HL-60 (cell line): ENCODE data around the gene PARVB.

Experiments used
- DNase-seq, 2 experiments: peaks; one replicate each; pipeline ENCODE4 v3.0.0-alpha.2; 2010 to 2020; ENCODE audit warnings: low read depth in 1 of 2, low spot score in 1 of 2
- H3K27ac ChIP-seq: fragments of 250-450 bp; sonication (Bioruptor Pico); replicated peaks from 2 replicates; pipeline ENCODE4 v1.5.1; 2020; ENCODE audit warnings: mild to moderate bottlenecking, moderate library complexity
- H3K27me3 ChIP-seq: fragments of 250-450 bp; sonication (Bioruptor Pico); 2 replicates; pipeline ENCODE4 v1.5.1; 2021; ENCODE audit warnings: mild to moderate bottlenecking, moderate library complexity; ENCODE audit not compliant: insufficient read depth, poor library complexity, severe bottlenecking
- H3K4me3 ChIP-seq: replicated peaks from 2 replicates; pipeline ENCODE4 v1.5.1; 2011; ENCODE audit warnings: mild to moderate bottlenecking, control low read depth, low read length; ENCODE audit not compliant: insufficient read depth
- CTCF ChIP-seq: IDR thresholded peaks from one replicate; pipeline ENCODE4 v1.5.1; 2011; ENCODE audit warnings: low read length, control low read depth, inconsistent platforms; ENCODE audit not compliant: insufficient read depth
- GABPA ChIP-seq: IDR thresholded peaks from 2 replicates; pipeline ENCODE4 v1.6.1; 2012; ENCODE audit warnings: low read depth
- POLR2AphosphoS5 ChIP-seq: IDR thresholded peaks from 2 replicates; pipeline ENCODE4 v1.6.1; 2012; ENCODE audit warnings: low read depth
- REST ChIP-seq: IDR thresholded peaks from 2 replicates; pipeline ENCODE4 v1.6.1; 2012; ENCODE audit warnings: low read depth; ENCODE audit not compliant: insufficient replicate concordance
- SPI1 ChIP-seq: IDR thresholded peaks from 2 replicates; pipeline ENCODE4 v1.6.1; 2012; ENCODE audit warnings: low read depth, mild to moderate bottlenecking, borderline replicate concordance

The PARVB gene

GRCh38 chr22:44068422-44069191 lies 44.5 kb downstream of the PARVB start:
- no peak overlapping the region for H3K4me3 ChIP-seq
- H3K27me3 ChIP-seq, result no peaks in the 10 kb centered on the region
- peak overlapping the region; percentile 60 for H3K27ac ChIP-seq
- no peak for TF ChIP-seq CTCF
- no peak for TF ChIP-seq GABPA
- TF ChIP-seq SPI1, result peak; percentile 77; the same call in 1 of the 2 replicates
- TF ChIP-seq POLR2AphosphoS5, result no peak; the same call in 1 of the 2 replicates
- peak; percentile 43 to 78 for DNase-seq

- Histone ChIP-seq H3K27me3 (no peaks in the 10 kb centered on the region), H3K4me3 (no peak overlapping the region), H3K27ac (no peak overlapping the region)
- TF ChIP-seq CTCF, result no peak
- no peak for TF ChIP-seq GABPA
- no peak for TF ChIP-seq REST
- no peak for TF ChIP-seq POLR2AphosphoS5
- no peak for TF ChIP-seq SPI1
- DNase-seq, result no peak
These were observed 45.9 kb downstream of the PARVB start for GRCh38 chr22:44070029-44070428.

- TF ChIP-seq REST (no peak), POLR2AphosphoS5 (no peak), SPI1 (no peak), GABPA (no peak), CTCF (no peak)
- no peak for DNase-seq
- no peaks in the 10 kb centered on the region for H3K27me3 ChIP-seq
- no peak overlapping the region for H3K4me3 ChIP-seq
- no peak overlapping the region for H3K27ac ChIP-seq
These were observed 47.8 kb downstream of the PARVB start for GRCh38 chr22:44071781-44072326.
